Measurements from ENCODE around the gene MEGF8.

Gene MEGF8

GRCh38 chr19:42286349-42287016 is 39.0 kb upstream of the MEGF8 start:
- Histone ChIP-seq H3K27ac (no peak overlapping the region), H3K79me2 (no peaks in the 10 kb centered on the region), H3K27me3 (ENCODE audit: control insufficient read depth, insufficient read depth, low read length) (no peaks in the 10 kb centered on the region), H3K4me2 (ENCODE audit: low read length) (peak overlapping the region; percentile 63), H3K4me1 (peaks cover 36% of the 10 kb centered on the region), H3K9me3 (ENCODE audit: control insufficient read depth, low read length) (no peaks in the 10 kb centered on the region), H2AFZ (no peak overlapping the region), H3K4me3 (ENCODE audit: low read depth, low read length) (no peak overlapping the region), H3K9ac (no peak overlapping the region), H3K36me3 (ENCODE audit: control insufficient read depth, insufficient read depth, low read length) (no peaks in the 10 kb centered on the region)
- TF ChIP-seq CTCF (IDR thresholded peaks at IDR 0.05), result no peak

- Histone ChIP-seq H3K4me1 (peaks cover 29% of the 10 kb centered on the region), H3K9me3 (ENCODE audit: control insufficient read depth, low read length) (no peaks in the 10 kb centered on the region), H3K27me3 (ENCODE audit: control insufficient read depth, insufficient read depth, low read length) (no peaks in the 10 kb centered on the region), H3K27ac (no peak overlapping the region), H3K79me2 (no peaks in the 10 kb centered on the region), H3K9ac (no peak overlapping the region), H3K4me3 (ENCODE audit: low read depth, low read length) (no peak overlapping the region), H3K36me3 (ENCODE audit: control insufficient read depth, insufficient read depth, low read length) (no peaks in the 10 kb centered on the region), H3K4me2 (ENCODE audit: low read length) (no peak overlapping the region), H2AFZ (no peak overlapping the region)
- TF ChIP-seq CTCF (IDR thresholded peaks at IDR 0.05), result no peak
These were observed 38.2 kb upstream of the MEGF8 start for GRCh38 chr19:42287017-42287826.

GRCh38 chr19:42287827-42288107 is 37.7 kb upstream of the MEGF8 start:
- Histone ChIP-seq H3K27me3 (ENCODE audit: control insufficient read depth, insufficient read depth, low read length) (no peaks in the 10 kb centered on the region), H3K36me3 (ENCODE audit: control insufficient read depth, insufficient read depth, low read length) (no peaks in the 10 kb centered on the region), H3K9ac (no peak overlapping the region), H3K9me3 (ENCODE audit: control insufficient read depth, low read length) (no peaks in the 10 kb centered on the region), H2AFZ (no peak overlapping the region), H3K4me3 (ENCODE audit: low read depth, low read length) (no peak overlapping the region), H3K4me2 (ENCODE audit: low read length) (no peak overlapping the region), H3K27ac (no peak overlapping the region), H3K79me2 (no peaks in the 10 kb centered on the region), H3K4me1 (peaks cover 25% of the 10 kb centered on the region)
- no peak for TF ChIP-seq CTCF (IDR thresholded peaks at IDR 0.05)

- H3K27ac ChIP-seq, result no peak overlapping the region
- H3K4me1 ChIP-seq, result peaks cover 20% of the 10 kb centered on the region
- H3K36me3 ChIP-seq (ENCODE audit: control insufficient read depth, insufficient read depth, low read length), result no peaks in the 10 kb centered on the region
- H3K27me3 ChIP-seq (ENCODE audit: control insufficient read depth, insufficient read depth, low read length), result no peaks in the 10 kb centered on the region
- H3K9ac ChIP-seq, result no peak overlapping the region
- no peaks in the 10 kb centered on the region for H3K79me2 ChIP-seq
- H3K9me3 ChIP-seq (ENCODE audit: control insufficient read depth, low read length), result no peaks in the 10 kb centered on the region
- no peak overlapping the region for H2AFZ ChIP-seq
- no peak for TF ChIP-seq CTCF (IDR thresholded peaks at IDR 0.05)
- H3K4me2 ChIP-seq (ENCODE audit: low read length), result no peak overlapping the region
- H3K4me3 ChIP-seq (ENCODE audit: low read depth, low read length), result no peak overlapping the region
These were observed 37.0 kb upstream of the MEGF8 start for GRCh38 chr19:42288387-42288786.
